ENCODE measurements around the gene EIF2D. TPM values are rescaled to one million over a fixed set of nuclear protein-coding genes. Genes with fewer than 3 reads are reported as not detected.

EIF2D gene
- total and polyA plus RNA-seq, 9 of the 15 experiments (the other 6 are each of a cell fraction or from before 2014, with no cell fraction given): 81.1 to 138 (median 93.9) TPM

- TF ChIP-seq POLR2H (tag; IDR thresholded peaks at IDR 0.05; ENCODE audit: low read depth) (no peak), ARHGAP35 (IDR thresholded peaks at IDR 0.05; ENCODE audit: partially characterized antibody) (no peak)
These were observed 57.4 kb downstream of the EIF2D start (continued) for GRCh38 chr1:206554701-206555472.

GRCh38 chr1:206554211-206554610 lies 58.1 kb downstream of the EIF2D start:
- ChIA-PET CTCF (ENCODE audit: low intra/inter-chr PET ratio) (interaction anchor here (0.5 kb wide), 1 partner anchor 29 kb away, joined by 3 read pairs; no protein-coding TSS in a partner anchor), POLR2A (interaction anchor here (0.8 to 2.7 kb wide), 6 partner anchors 14 to 117 kb away, joined by 3 to 10 read pairs (median 4); no protein-coding TSS in a partner anchor)
- H3K27me3 ChIP-seq (ENCODE audit: control insufficient read depth in 2 of 2, insufficient read depth in 2 of 2, low read length in 2 of 2): no peaks in the 10 kb centered on the region
- H3K36me3 ChIP-seq (ENCODE audit: control insufficient read depth, insufficient read depth, low read length): no peaks in the 10 kb centered on the region
- no peak overlapping the region for H3K4me2 ChIP-seq (ENCODE audit: insufficient read depth, low read length)
- BruUV-seq (replicated peaks): no TSS peak
- H3K9me1 ChIP-seq (ENCODE audit: control insufficient read depth, insufficient read depth, low read length): no peaks in the 10 kb centered on the region
- peaks cover 21% of the 10 kb centered on the region for H3K79me2 ChIP-seq (ENCODE audit: control insufficient read depth, insufficient read depth, low read length)
- no peak for TF ChIP-seq ZNF644 (tag; IDR thresholded peaks at IDR 0.05; ENCODE audit: low read depth)
- TF ChIP-seq COPS2 (conservative IDR thresholded peaks at IDR 0.05): no peak
- TF ChIP-seq MBD2 (IDR thresholded peaks at IDR 0.05; ENCODE audit: borderline replicate concordance, low read depth): no peak
- TF ChIP-seq SIX5 (IDR thresholded peaks at IDR 0.05; ENCODE audit: borderline replicate concordance in 1 of 2, insufficient read depth in 1 of 2, low read depth in 1 of 2, low read length in 2 of 2): no peak
- TF ChIP-seq SPI1 (IDR thresholded peaks at IDR 0.05; ENCODE audit: borderline replicate concordance, low read depth, low read length): no peak
- no peak for TF ChIP-seq ZNF717 (CRISPR knock-in tag; IDR thresholded peaks at IDR 0.05)
- intact Hi-C loops (cut with micrococcal nuclease): no loop called here
- in situ Hi-C loops (cut with MboI): no loop called here
- FAIRE-seq (no peak), DNase-seq (ENCODE audit: extremely low read depth in 1 of 4, low spot score in 3 of 4) (no peak), ATAC-seq (no peak)
- H3K9ac ChIP-seq (ENCODE audit: insufficient read depth in 1 of 2, low read depth in 2 of 2, low read length in 2 of 2): no peak overlapping the region
- no peak overlapping the region for H3K27ac ChIP-seq (ENCODE audit: extremely low read depth, low read depth, low read length)
- H3K4me3 ChIP-seq: no peak overlapping the region
- H3K4me1 ChIP-seq (replicated peaks in 1 of 2; ENCODE audit: control insufficient read depth in 2 of 2, insufficient read depth in 2 of 2, low read length in 2 of 2): peaks cover 36 to 60% of the 10 kb centered on the region in 2 experiments
- no peaks in the 10 kb centered on the region for H3K9me3 ChIP-seq (replicated peaks; ENCODE audit: control insufficient read depth, insufficient read depth, low read depth, low read length)
- 0 out of 2 replicates have a peak overlapping the region, but pooled peaks have one; percentile 11 for H2AFZ ChIP-seq (ENCODE audit: low read depth, low read length)
- 78% methylated on average over 3 of the region's 3 CpGs for WGBS (ENCODE audit: insufficient coverage, low coverage, missing lambda C conversion rate)
- no peaks in the 10 kb centered on the region for H4K20me1 ChIP-seq (replicated peaks; ENCODE audit: control insufficient read depth, insufficient read depth, low read length)
